HEK293T (cell line): ENCODE results near the gene TM9SF3.

Experiments
- ARNT ChIP-seq: fragments of 450-650 bp; IDR thresholded peaks from 2 replicates; pipeline ENCODE4 v1.6.1; 2017; ENCODE audit warnings: mild to moderate bottlenecking
- BHLHE40 ChIP-seq: fragments of 450-650 bp; IDR thresholded peaks from 2 replicates; pipeline ENCODE4 v1.6.1; 2016; ENCODE audit warnings: mild to moderate bottlenecking, moderate library complexity, borderline replicate concordance
- FOXK2 ChIP-seq: fragments of 450-650 bp; IDR thresholded peaks from 2 replicates; pipeline ENCODE4 v1.6.1; 2016; ENCODE audit warnings: mild to moderate bottlenecking
- FOXM1 ChIP-seq: fragments of 450-650 bp; IDR thresholded peaks from 2 replicates; pipeline ENCODE4 v1.6.1; 2017; ENCODE audit warnings: mild to moderate bottlenecking, borderline replicate concordance
- LEF1 ChIP-seq: fragments of 450-650 bp; IDR thresholded peaks from 2 replicates; pipeline ENCODE4 v1.6.1; 2017; ENCODE audit warnings: mild to moderate bottlenecking, borderline replicate concordance
- SP1 ChIP-seq: fragments of 450-650 bp; IDR thresholded peaks from 2 replicates; pipeline ENCODE4 v1.6.1; 2017
- SUZ12 ChIP-seq: fragments of 450-650 bp; IDR thresholded peaks from 2 replicates; pipeline ENCODE4 v1.6.1; 2016; ENCODE audit warnings: mild to moderate bottlenecking
- TARDBP ChIP-seq: fragments of 450-650 bp; IDR thresholded peaks from 2 replicates; pipeline ENCODE4 v1.6.1; 2016

DNA sequence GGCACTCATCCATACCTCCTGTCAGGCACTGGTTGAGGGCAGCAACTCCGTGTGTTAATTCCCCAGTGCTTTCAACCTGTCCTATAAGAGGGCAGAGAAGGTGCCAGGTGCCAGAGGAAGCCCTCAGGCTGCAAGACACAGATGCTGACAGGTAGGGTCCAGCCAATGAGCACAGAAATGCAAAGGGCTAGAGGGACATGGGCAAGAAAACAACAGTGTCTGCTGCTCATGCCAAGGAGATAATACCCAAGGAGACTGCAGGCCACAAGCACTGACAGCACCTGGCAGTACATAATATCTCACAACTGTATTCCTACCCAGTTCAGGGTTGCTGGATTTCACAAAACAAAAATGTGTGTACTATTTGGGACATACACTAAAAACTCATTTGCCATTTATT lies 38.4 kb upstream of the TM9SF3 start:
- TF ChIP-seq ARNT (no peak), FOXK2 (no peak), TARDBP (no peak), BHLHE40 (no peak), LEF1 (no peak), SP1 (no peak), FOXM1 (no peak), SUZ12 (no peak)
